HepG2 (cell line): ENCODE data around the gene REPIN1. TPM values are rescaled to one million over a fixed set of nuclear protein-coding genes. Genes with fewer than 3 reads are reported as not detected.

Experiments used
- ATF1 ChIP-seq: IDR thresholded peaks from 2 replicates; pipeline ENCODE4 v1.6.1; 2016; ENCODE audit warnings: mild to moderate bottlenecking, control low read depth
- DRAP1 ChIP-seq: IDR thresholded peaks from 2 replicates; pipeline ENCODE4 v1.6.1; 2016; ENCODE audit warnings: missing genetic modification reagents, missing compliant biosample characterization
- ELF1 ChIP-seq: sonication (generic); formaldehyde crosslinking; IDR thresholded peaks from 2 replicates; pipeline ENCODE4 v1.4.0; 2020; ENCODE audit warnings: missing genetic modification reagents
- EP300 ChIP-seq, 3 experiments: sonication (generic) in 1 of 3; formaldehyde crosslinking in 1 of 3; IDR thresholded peaks; 2 replicates each; pipeline versions ENCODE4 v1.5.1 to v1.6.1; 2011 to 2020; ENCODE audit warnings: low read depth in 2 of 3, low read length in 2 of 3, borderline replicate concordance in 1 of 3, improper control_type of control experiment in 1 of 3, mild to moderate bottlenecking in 1 of 3, missing genetic modification reagents in 1 of 3, moderate library complexity in 1 of 3
- GMEB1 ChIP-seq: sonication (generic); formaldehyde crosslinking; IDR thresholded peaks from 2 replicates; pipeline ENCODE4 v1.5.1; 2020; ENCODE audit warnings: missing genetic modification reagents, mild to moderate bottlenecking, borderline replicate concordance
- KDM1A ChIP-seq: IDR thresholded peaks from 2 replicates; pipeline ENCODE4 v1.6.1; 2016; ENCODE audit warnings: missing compliant biosample characterization
- NFATC3 ChIP-seq: sonication (generic); formaldehyde crosslinking; IDR thresholded peaks from 2 replicates; pipeline ENCODE4 v1.5.1; 2020; ENCODE audit warnings: mild to moderate bottlenecking, missing genetic modification reagents
- NFE2L2 ChIP-seq: fragments of 150-350 bp; IDR thresholded peaks from 2 replicates; pipeline ENCODE4 v1.6.1; 2014; ENCODE audit warnings: low read length
- NFYB ChIP-seq: sonication (generic); formaldehyde crosslinking; IDR thresholded peaks from 2 replicates; pipeline ENCODE4 v1.4.0; 2020; ENCODE audit warnings: missing genetic modification reagents
- POLR2A ChIP-seq, 2 experiments: IDR thresholded peaks; 2 replicates each; pipeline ENCODE4 v1.6.1; 2011; ENCODE audit warnings: low read depth in 2 of 2, low read length in 2 of 2, mild to moderate bottlenecking in 1 of 2, moderate library complexity in 1 of 2; ENCODE audit not compliant: insufficient read depth in 1 of 2
- REPIN1 ChIP-seq: sonication (generic); formaldehyde crosslinking; IDR thresholded peaks from 2 replicates; pipeline ENCODE4 v1.8.0; 2022; ENCODE audit warnings: missing genetic modification reagents, low read depth, mild to moderate bottlenecking, borderline replicate concordance
- SP5 ChIP-seq: IDR thresholded peaks from 2 replicates; pipeline ENCODE4 v1.6.1; 2016; ENCODE audit warnings: low read depth, borderline replicate concordance
- STAG1 ChIP-seq: sonication (generic); formaldehyde crosslinking; IDR thresholded peaks from 2 replicates; pipeline ENCODE4 v1.4.0; 2020; ENCODE audit warnings: missing genetic modification reagents
- SUZ12 ChIP-seq: fragments of 150-350 bp; IDR thresholded peaks from 2 replicates; pipeline ENCODE4 v1.6.1; 2014; ENCODE audit warnings: low read depth, low read length
- TP53 ChIP-seq: sonication (generic); formaldehyde crosslinking; conservative IDR thresholded peaks from 2 replicates; pipeline ENCODE4 v1.4.0; 2020; ENCODE audit warnings: missing genetic modification reagents
- ZBTB21 ChIP-seq: sonication (generic); formaldehyde crosslinking; IDR thresholded peaks from 2 replicates; pipeline ENCODE4 v1.4.0; 2020; ENCODE audit warnings: missing genetic modification reagents
- ZKSCAN8 ChIP-seq: IDR thresholded peaks from 2 replicates; pipeline ENCODE4 v1.6.1; 2016; ENCODE audit warnings: borderline replicate concordance, missing genetic modification reagents, missing compliant biosample characterization
- ZNF225 ChIP-seq: sonication (generic); formaldehyde crosslinking; IDR thresholded peaks from 2 replicates; pipeline ENCODE4 v1.4.0; 2020; ENCODE audit warnings: mild to moderate bottlenecking, missing genetic modification reagents
- ZNF3 ChIP-seq: IDR thresholded peaks from 2 replicates; pipeline ENCODE4 v1.7.0; 2017; ENCODE audit warnings: inconsistent platforms
- ZNF441 ChIP-seq: sonication (generic); formaldehyde crosslinking; IDR thresholded peaks from 2 replicates; pipeline ENCODE4 v1.7.0; 2021; ENCODE audit warnings: missing genetic modification reagents, borderline replicate concordance
- ZNF546 ChIP-seq: sonication (generic); formaldehyde crosslinking; conservative IDR thresholded peaks from 2 replicates; pipeline ENCODE4 v1.8.1; 2023; ENCODE audit warnings: mild to moderate bottlenecking, missing genetic modification reagents
- ZNF607 ChIP-seq: sonication (generic); formaldehyde crosslinking; IDR thresholded peaks from 2 replicates; pipeline ENCODE4 v1.5.1; 2020; ENCODE audit warnings: missing genetic modification reagents, mild to moderate bottlenecking, borderline replicate concordance
- ZNF646 ChIP-seq: sonication (generic); formaldehyde crosslinking; IDR thresholded peaks from 2 replicates; pipeline ENCODE4 v1.9.0; 2021; ENCODE audit warnings: mild to moderate bottlenecking, missing genetic modification reagents
- ZSCAN22 ChIP-seq: sonication (generic); formaldehyde crosslinking; IDR thresholded peaks from 2 replicates; pipeline ENCODE4 v1.4.0; 2020; ENCODE audit warnings: mild to moderate bottlenecking, missing genetic modification reagents
- polyA plus RNA-seq, 8 experiments: library from polyadenylated mRNA; depleted of rRNA in 3 of 8; stranded (reverse) in 7 of 8; unstranded in 1 of 8; fragments of >200 nt; fragmentation: Illumina TruSeq in 4 of 8; extraction: Trizol in 4 of 8; gene quantifications; 2 replicates each; pipeline versions ENCODE4 v1.2.1 to v1.2.3, GENCODE V29; 2011 to 2016; ENCODE audit warnings: low read depth in 4 of 8, missing spikeins in 1 of 8, mixed read lengths in 1 of 8; ENCODE audit not compliant: insufficient read depth in 1 of 8
- total RNA-seq, 5 experiments: library from RNA; depleted of rRNA; stranded (reverse); fragments of >200 nt; fragmentation: Illumina TruSeq; extraction: Trizol; gene quantifications; 2 replicates each; pipeline ENCODE4 v1.2.3, GENCODE V29; 2016; ENCODE audit warnings: low read depth in 1 of 5

Gene REPIN1
- total and polyA plus RNA-seq, 2 of the 13 experiments (the other 11 are each of a cell fraction or from before 2014, with no cell fraction given), result 69.9 to 108 TPM

GRCh38 chr7:150340024-150340749, 28.4 kb upstream of the REPIN1 start (continued):
- TF ChIP-seq ZNF646 (CRISPR knock-in tag) (no peak), KDM1A (CRISPR knock-in tag) (no peak), ZNF225 (CRISPR knock-in tag) (peak; percentile 36; the same call in 1 of the 2 replicates), NFATC3 (no peak), ZBTB21 (CRISPR knock-in tag) (no peak), GMEB1 (CRISPR knock-in tag) (no peak), DRAP1 (no peak), ZNF3 (CRISPR knock-in tag) (no peak), EP300 (IDR thresholded peaks at IDR 0.05; ENCODE audit: low read depth in 2 of 2, low read length in 2 of 2) (no peak), EP300 (CRISPR knock-in tag; IDR thresholded peaks at IDR 0.05; ENCODE audit: borderline replicate concordance) (no peak), ZKSCAN8 (CRISPR knock-in tag) (no peak), ATF1 (no peak), REPIN1 (CRISPR knock-in tag) (no peak), ZSCAN22 (no peak), TP53 (no peak), ZNF441 (no peak), STAG1 (CRISPR knock-in tag) (no peak), NFYB (CRISPR knock-in tag) (no peak), NFE2L2 (no peak), ELF1 (peak; percentile 21; the same call in 1 of the 2 replicates), SP5 (no peak), ZNF607 (CRISPR knock-in tag) (no peak), ZNF546 (0 out of 2 replicates have a peak, but pooled peaks have one; percentile 52), POLR2A (IDR thresholded peaks at IDR 0.05; ENCODE audit: insufficient read depth in 1 of 2, low read depth in 2 of 2, low read length in 2 of 2) (0 out of 4 replicates have a peak, but pooled peaks of 1 of the 2 experiments have one; percentile 33), SUZ12 (no peak)
